ENCODE data around the gene ERC2.

GRCh38 chr3:55884066-55884465 lies 584.2 kb downstream of the ERC2 start:
- TF ChIP-seq POLR2A (IDR thresholded peaks at IDR 0.05; ENCODE audit: low read depth, low read length) (no peak), POLR2AphosphoS5 (IDR thresholded peaks at IDR 0.05; ENCODE audit: low read depth, low read length) (no peak), SPI1 (IDR thresholded peaks at IDR 0.05; ENCODE audit: low read depth, low read length) (no peak), PAX5 (IDR thresholded peaks at IDR 0.05; ENCODE audit: insufficient read depth, low read length, severe bottlenecking) (no peak)
